ENCODE measurements around the gene ALKBH2.

ALKBH2 gene

DNA sequence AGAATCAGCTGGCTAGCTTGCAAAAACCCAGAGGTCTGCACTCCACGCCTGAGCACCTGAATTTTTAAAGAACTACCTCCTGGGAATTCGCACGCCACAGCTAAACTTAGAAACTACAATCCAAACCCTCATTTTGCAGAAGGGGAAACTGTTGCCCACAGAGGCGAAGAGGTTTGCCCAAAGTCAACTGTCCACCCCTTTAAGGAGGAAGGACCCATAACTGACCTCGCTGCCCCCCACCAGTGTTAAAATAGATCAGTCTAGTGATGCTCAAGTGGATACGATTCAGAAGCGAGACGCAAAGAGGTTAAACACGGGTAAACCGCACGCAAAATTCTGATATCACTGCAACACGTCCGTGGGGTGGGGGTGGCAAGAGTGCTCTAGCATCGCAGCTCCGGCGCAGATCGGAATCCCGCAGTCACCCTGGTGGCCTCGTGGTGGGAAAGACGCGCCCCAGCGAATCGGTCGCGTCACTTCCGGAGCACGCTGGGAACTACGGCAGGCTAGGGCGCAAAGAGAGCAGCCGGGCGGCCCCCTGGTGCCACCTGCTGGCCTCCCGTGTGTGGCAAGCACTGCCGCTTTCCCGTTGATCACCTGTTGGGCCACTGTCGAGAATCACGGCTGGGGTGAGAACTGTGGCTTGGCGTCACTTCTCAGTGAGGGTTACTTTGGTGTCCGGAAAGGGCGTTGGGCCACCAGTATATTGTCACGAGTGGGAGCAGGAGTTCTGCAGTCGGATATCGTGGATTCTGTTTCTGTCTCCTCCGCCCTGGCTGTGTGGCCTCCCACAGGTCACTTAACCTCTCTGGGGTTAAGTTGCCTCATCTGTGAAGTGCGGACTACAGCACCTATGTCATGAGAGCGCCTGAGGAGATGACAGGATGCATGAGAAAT, at the start of gene ALKBH2:
Gene ALKBH2 (minus strand): TSS at position 451 of the 897 bp plus-strand sequence. CDS start 686 bp downstream, outside the sequence.
- peak; percentile 95 for DNase-seq (ENCODE audit: low spot score)

DNA sequence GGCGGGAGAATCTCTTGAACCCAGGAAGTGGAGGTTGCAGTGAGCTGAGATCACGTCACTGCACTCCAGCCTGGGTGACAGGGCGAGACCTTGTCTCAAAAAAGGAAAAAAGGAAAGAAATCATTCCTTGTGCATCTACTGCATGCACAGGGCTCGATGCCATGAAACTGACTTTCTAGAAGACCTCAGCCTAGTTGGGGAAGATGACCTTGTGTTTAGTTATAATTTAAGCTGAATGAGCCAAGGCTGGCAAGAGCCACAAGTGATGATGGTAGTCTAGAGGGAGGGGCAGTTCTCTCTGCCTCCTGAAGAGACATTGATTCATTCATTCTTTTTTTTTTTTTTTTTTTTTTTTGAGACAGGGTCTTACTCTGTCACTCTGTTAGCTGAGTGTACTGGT, 47.3 kb upstream of the ALKBH2 start:
- no peak for DNase-seq (ENCODE audit: low spot score)

DNA sequence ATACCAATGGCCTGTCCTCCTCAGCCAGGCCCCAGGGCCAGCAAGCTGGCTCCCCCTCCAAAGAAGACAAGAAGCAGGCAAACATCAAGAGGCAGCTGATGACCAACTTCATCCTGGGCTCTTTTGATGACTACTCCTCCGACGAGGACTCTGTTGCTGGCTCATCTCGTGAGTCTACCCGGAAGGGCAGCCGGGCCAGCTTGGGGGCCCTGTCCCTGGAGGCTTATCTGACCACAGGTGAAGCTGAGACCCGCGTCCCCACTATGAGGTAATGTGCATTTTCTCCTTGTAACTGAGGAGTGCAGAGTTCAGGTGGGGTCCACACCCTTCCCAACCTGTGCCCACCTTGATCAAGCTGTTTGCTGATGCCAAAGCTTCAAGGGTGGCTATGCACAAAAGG, 46.5 kb upstream of the ALKBH2 start:
- DNase-seq (ENCODE audit: low spot score): no peak

DNA sequence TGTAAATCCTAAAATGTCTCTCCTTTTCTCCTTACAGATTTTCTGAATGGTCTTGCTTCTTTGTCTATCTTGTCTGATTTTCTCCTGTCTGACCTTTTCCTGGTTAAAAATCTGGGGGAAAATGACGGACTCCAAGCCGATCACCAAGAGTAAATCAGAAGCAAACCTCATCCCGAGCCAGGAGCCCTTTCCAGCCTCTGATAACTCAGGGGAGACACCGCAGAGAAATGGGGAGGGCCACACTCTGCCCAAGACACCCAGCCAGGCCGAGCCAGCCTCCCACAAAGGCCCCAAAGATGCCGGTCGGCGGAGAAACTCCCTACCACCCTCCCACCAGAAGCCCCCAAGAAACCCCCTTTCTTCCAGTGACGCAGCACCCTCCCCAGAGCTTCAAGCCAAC, 46.1 kb upstream of the ALKBH2 start:
- no peak for DNase-seq (ENCODE audit: low spot score)

DNA sequence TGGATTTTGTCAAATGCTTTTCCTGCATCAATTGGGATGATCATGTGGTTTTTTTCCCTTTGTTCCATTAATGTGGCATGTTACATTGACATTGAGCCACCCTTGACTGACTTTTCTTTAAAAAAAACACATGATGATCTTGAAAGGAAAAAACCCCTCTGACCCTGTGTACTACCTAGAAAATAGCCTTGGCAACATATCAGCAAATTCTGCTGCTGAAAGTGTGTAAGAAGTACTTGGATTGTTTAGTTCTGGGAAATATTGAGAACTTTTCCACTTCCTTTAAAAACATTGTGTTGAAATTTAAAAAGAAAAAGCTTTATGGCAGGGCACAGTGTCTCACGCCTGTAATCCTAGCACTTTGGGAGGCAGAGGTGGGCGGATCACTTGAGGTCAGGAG, 43.8 kb upstream of the ALKBH2 start:
- no peak for DNase-seq (ENCODE audit: low spot score)

DNA sequence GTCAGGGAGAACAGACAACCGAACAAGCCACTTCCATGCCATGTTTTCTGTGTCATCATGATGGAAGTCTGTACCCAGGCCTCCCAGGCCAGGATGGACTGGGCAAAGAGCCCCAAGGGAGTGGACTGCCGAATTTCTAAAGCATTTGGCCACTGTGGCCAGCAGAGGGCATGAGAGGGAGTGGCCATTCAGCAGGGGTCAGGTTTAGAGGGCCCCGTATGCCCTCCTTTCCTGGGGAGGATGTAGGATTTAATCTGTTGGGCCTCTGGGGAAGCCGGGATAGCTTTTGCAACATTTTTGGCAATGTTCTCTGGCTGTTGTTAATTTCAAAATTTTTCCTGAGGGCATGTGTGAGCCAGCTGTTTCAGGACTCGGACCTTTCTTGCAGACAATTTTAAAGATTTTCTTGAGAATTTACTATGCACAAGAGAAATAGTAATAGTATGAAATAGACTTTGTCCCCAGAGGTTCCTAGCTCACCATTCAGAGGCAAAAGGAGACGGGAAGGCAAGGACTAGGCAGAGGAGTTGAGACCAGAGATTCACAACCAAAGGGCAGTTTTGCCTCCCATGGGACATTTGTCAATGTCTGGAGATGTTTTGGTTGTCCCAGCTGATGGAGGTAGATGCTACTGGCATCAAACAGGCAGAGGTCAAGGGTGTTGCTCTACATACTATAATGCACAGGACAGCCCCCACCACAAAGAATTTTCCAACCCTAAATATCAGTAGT, 41.1 kb upstream of the ALKBH2 start:
- DNase-seq (ENCODE audit: low spot score): no peak

DNA sequence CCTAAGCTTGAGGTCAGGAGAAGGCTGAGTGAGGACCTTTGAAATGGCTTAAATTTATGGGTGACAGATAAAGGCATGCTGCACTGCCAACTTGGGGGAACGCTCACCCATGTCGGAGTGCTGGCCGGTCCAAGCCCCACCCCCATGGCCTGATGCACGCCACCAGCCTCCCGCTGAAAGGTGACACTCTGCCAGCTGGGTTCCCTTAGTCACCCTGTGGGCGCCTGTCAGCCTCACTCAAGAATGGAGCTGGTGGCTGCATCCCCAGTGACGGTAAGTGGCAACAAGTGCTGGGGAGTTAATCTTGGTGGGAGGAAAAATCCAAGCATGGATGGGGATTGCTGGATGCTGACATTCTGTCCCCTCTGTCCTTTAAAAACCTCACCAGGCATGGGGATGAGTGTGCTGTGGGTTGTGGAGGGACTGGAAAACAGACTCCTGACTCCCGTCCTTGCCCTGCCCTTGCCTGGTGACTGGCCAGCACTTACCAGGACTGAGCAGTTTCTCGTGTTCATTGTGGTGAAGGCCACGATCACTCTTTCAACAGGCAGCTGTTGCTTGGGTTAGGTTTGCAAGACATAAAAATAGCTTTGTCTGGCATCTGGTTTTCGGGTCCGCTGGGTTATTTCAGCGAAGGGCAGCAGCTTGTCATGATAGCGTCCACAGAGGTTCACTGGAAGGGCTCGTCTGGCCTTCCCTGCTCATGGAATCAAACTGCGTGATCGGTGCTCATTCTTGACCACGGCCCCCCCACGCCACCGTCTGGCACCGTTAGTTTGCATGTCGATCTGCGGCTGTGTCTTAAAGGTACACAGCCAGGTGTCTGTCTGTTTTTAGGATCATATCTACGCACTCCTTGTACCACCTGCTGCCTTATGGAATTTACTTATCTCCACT, 38.1 kb upstream of the ALKBH2 start:
- DNase-seq (ENCODE audit: low spot score): no peak

DNA sequence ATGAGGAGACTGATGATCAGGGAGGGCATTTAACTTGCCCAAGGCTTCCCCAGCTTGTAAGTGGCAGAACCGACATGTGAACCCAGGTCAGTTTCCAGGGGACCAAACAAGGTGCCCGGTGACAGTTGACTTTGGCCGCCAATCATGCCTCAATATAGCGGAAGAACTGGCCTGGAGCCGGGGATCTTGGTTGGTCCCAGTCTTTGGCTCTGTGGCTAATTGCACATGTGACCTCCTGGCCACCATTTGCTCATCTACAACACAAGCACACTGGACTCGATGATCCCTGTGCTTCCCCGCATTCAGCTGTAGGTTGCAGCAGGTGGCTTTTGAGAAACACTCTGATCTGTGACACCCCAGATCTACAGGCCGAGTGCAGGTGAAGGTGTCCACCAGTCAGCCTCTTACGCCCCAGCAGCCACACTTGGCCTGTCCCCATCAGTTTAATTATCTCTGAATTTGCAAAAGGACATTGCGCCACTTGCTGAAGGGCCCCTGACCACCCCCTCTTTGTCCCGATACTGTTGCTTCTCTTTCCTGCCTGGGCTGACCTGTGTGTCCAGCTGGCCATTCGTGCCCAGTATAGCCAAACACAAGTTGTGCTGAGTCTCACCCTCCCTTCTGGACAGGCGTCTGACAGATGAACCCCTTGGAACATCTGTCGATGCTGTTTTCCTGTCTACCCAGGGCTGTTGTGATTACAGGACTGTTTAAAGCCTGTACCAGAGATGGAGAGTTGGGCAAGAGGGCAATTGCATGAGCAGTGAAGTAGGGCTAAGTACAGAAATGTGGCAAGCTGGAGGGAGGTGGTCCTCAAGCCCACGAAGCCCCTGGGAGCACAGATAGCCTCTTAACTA, 37.3 kb upstream of the ALKBH2 start:
- DNase-seq (ENCODE audit: low spot score): no peak

DNA sequence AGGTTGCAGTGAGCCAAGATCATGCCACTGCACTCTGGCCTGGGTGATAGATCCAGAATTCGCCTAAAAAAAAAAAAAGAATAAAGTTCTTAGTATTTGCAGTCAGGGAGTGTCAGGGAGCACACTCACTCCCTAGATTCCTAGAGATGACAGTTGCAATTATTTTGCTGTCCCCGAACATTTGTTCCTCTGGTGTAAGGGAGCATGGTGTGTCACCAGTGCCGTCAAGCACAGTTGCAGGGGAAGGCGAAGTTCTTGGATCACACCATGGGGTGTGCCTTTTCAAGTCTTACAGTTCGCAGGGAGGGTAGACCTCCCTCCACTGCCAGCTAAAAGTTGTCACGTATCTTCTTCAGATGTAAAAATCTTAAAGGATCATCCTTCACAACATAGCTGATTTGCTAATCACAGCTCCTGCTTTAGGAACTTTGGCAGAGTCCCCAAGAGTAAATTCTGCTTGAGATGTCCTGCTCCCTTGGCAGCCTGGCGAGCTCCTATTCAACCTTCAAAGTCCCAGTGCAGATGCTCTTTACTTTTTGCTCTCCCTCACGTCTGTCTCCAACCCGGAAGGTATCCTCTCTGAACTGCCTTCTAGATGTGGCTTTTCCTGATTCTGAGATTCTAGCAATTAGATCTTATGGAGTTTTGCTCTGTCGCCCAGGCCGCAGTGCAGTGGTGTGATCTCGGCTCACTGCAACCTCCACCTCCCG, 34.4 kb upstream of the ALKBH2 start:
- DNase-seq (ENCODE audit: low spot score): no peak

DNA sequence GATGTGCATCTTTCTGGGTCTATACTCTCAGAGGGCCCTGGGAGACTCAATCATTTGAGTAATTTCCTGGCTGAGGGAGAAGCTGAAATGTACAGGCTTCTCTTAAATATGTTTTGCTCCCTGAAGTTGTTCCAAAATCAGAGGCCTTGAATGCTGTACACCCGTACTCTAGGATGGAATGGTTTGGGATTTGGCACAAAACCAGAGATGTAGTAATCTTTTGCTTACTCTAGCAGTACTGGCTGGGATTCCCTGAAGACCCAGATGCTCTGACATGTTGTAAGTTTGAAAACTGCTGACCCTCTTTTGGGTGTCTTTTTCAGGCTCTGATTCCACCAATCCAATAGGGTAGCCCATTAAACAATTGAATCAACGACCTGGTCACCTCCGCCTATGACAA, 33.5 kb upstream of the ALKBH2 start:
- DNase-seq (ENCODE audit: low spot score): no peak

DNA sequence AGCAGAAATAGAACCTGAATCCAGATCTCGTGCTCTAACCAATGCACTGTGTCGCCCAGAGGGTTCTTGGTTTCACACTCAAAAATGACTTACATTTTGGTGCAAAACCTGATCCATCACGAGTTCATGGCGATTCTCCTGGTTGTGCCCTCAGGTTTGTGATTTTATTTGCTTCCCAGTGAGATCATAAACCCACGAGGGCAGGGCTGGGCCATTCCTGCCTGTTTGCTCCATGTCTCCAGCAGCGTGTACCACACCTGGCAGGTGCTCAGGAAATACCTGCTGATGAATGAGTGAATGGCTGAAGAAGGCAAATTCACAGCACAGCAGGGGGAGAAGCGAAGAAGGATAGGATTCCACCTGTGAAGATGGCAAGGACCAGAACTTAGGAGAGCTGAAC, 32.5 kb upstream of the ALKBH2 start:
- DNase-seq (ENCODE audit: low spot score): no peak

DNA sequence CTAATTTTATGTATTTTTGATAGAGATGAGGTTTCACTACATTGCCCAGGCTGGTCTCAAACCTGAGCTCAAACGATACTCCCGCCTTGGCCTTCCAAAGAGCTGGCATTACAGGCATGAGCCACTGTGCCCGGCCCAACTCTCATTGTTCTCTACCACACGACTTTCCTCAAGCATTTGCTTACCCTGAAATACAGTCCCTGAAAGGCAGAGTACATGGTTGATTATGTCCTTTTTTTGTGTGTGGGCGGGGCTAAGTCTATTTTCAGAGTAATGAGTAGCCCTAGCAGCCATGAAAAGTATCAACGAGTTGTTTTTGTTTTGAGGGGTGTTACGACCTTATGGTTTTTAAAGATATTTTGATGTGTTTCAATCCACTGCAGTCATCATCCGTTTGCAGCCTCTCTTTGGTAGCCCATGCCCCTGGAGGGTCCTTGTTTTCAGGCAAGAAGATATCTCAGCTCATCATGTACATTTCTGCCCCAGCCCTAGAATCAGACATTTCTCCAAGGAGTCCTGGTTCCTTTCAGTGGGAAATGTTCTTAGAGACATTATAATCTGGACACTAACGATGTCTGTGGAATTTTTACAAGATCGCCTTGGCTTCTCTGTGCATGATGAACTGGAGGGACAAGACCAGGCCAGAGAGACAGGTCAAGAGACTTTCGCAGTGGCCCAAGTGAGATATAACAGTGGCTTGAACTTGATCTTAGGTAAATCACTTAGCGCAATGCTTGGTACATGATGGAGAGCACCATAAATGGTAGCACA, 31.8 kb upstream of the ALKBH2 start:
- no peak for DNase-seq (ENCODE audit: low spot score)

DNA sequence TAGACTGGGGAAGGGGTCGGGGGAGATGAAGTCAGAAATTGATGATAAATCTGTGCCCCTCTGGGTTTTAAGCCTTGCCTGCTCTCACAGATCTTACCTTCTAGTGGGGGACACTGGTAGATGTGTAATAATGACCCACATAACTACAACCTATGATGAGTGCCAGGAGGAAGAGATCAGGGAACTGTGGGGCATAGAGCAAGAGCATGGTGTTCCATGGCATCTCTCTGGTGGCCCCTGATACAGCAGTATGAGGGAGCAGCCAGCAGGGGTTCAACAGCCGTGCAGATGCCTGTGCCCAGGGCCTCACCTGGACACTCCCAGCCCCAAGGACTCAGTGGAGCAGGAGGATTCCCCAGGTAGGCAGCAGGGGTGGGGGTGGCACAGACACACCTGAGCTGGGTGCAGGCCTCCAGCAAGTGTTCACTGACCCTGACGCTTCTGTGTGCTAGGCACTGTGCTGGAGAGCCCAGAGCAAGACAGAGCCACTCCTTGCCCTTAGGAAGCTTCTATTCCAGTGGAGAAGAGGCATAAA, 28.1 kb upstream of the ALKBH2 start:
- DNase-seq (ENCODE audit: low spot score): no peak

DNA sequence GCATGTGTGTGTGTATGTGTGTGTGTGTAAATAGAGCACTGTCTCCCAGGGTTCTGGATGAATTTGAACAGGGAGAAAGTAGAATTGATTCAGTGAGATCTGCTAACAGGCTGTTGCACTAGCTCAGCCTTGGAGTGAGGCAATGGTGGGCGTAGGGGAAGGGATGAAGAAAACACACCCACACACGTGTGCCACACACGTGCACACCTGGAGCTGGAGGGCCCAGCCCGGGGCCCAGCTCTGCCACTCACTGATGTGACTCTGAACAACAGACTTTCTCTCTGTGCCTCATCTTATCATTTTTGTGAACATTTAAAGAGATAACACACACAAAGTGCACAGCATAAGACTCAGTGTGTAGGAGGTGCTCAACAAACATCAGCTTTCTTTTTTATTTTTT, 27.3 kb upstream of the ALKBH2 start:
- DNase-seq (ENCODE audit: low spot score): no peak

DNA sequence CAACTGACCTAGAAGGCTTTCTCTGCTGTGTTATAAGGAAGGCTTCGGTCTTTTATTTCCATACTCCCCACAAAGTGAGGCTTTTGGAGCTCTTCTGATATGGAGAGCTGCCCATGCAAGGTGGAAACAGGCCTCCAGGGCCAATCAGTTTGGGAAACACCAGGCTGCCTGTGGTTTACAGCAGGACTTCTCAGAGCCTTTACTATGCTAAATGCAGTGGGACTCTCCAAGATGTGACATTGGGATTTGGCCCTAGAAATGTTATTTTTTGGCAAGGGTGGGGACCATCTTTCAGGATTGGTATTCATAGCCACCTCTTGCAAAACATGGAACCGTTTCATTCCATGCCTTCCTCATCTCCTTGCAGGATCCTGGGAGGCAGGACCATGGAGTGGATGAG, 26.8 kb upstream of the ALKBH2 start:
- DNase-seq (ENCODE audit: low spot score): no peak

DNA sequence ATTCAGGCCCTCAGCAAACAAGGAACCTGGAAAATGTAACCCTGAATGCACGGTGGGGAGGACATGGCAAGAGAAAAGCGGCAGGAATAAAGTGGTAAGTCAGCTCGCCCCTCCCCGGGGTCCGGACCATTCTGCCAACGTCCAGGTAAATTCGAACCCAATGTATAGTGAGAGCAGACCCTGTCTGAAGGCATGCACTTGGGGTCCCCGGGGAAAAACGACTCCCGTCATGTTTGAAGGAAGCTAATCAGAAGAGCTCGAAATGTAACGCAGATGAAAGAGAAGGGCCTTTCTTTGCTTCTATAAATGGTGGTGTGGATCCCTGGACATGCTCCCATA, 23.3 kb upstream of the ALKBH2 start:
- no peak for DNase-seq (ENCODE audit: low spot score)

DNA sequence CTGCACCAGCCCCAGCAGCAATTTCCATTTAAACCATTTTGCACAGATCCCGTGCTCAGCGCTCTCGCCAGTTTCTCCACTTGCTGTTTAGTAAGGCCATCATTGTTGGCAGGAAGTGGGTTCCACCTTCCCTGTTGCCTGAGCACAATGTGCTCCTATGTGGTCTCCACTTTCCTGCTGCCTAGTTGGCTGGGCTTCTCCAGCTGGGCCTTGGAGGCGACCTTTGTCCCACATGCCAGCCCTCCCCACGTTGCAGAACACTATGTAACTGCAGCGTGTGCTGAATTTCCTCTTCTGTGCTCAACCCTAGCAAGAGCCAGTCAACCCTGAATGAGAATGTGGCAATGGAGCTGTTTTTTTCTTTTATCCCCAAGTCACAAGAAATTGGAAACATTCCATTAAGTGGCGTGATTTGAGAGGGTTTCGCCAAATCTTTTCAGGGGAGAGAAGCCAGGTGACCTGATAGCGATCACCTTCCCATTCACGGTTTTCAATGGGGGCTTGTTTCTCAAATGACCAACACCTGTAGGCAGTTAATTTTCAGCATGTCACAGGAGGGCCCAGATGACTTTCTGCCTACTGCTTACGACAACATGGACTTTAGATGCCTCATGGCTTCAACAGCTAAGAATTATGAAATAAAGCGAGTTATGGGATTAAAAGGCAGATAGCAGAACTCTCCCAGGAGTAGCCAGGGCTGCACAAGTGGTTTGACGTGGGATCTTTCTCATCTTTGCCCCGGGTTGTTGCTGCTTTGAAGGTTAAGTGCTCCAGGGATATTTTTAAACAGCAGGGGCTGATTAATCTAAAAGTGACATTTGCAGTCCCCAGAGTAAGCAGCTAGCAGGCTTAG, 22.7 kb upstream of the ALKBH2 start, which contains the start of gene ACACB:
Gene ACACB (plus strand): TSS at position 830 of the 853 bp plus-strand sequence. CDS start 22,819 bp downstream, outside the sequence.
- peak; percentile 92 for DNase-seq (ENCODE audit: low spot score)

DNA sequence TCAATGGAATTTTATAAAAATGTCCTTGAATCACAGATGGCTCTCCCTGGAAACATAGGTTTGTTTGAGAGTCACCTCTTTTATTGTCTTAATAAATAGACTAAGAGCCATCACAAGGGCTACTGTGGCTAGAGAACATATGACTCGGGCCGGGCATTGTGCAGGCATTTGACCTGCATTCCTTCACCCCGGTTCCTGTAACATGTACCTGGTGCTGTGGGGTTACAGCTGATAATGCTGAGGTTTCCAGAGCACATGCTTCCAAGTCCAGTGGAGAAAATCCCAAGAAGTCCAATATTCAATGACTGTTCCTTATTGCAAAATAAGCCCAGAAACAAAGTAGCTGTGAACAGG, 22.1 kb upstream of the ALKBH2 start:
- no peak for DNase-seq (ENCODE audit: low spot score)

DNA sequence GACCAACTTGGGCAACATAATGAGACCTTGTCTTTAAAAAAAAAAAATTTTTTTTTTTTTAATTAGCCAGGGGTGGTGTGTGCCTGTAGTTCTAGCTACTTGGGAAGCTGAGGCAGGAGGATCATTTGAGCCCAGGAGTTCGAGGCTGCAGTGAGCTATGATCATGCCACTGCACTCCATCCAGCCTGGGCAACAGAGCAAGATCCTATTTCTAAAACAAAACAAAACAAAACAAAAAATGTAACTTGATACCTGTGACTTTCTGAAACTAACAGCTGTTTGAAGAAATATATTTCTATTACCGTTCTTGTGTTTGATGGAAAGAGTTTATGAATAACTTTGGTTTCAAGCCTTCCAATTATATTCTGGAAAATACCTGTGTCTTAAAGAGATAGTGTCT, 21.4 kb upstream of the ALKBH2 start:
- DNase-seq (ENCODE audit: low spot score): no peak
